Astrocyte of the cerebellum (primary cell): ENCODE data around the gene FILIP1L.

ENCODE experiments used
- DNase-seq: peaks from one replicate; pipeline ENCODE4 v3.0.0-alpha.2; 2011; ENCODE audit warnings: low read depth
- H3K4me3 ChIP-seq: 2 replicates; pipeline ENCODE4 v1.5.1; 2011; ENCODE audit warnings: mild to moderate bottlenecking, low read depth, low read length, moderate library complexity
- in situ Hi-C: cut with HindIII; loops from 2 replicates; pipeline ENCODE4 v1.10.0; 2017; ENCODE audit warnings: low sequenced_read_pairs
- TF ChIP-seq, protein P1 (sequence below): IDR thresholded peaks from 2 replicates; pipeline ENCODE4 v1.5.1; 2012; ENCODE audit warnings: low read length, low read depth, moderate library complexity, mild to moderate bottlenecking; ENCODE audit errors: missing control alignments

The FILIP1L gene

GRCh38 chr3:99949956-99950670 lies 164.2 kb downstream of the FILIP1L start:
- in situ Hi-C loops = no loop called here
- no peak for DNase-seq
- TF ChIP-seq, protein P1, sequence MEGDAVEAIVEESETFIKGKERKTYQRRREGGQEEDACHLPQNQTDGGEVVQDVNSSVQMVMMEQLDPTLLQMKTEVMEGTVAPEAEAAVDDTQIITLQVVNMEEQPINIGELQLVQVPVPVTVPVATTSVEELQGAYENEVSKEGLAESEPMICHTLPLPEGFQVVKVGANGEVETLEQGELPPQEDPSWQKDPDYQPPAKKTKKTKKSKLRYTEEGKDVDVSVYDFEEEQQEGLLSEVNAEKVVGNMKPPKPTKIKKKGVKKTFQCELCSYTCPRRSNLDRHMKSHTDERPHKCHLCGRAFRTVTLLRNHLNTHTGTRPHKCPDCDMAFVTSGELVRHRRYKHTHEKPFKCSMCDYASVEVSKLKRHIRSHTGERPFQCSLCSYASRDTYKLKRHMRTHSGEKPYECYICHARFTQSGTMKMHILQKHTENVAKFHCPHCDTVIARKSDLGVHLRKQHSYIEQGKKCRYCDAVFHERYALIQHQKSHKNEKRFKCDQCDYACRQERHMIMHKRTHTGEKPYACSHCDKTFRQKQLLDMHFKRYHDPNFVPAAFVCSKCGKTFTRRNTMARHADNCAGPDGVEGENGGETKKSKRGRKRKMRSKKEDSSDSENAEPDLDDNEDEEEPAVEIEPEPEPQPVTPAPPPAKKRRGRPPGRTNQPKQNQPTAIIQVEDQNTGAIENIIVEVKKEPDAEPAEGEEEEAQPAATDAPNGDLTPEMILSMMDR = no peak
- H3K4me3 ChIP-seq = no peak overlapping the region

GRCh38 chr3:99948467-99949089 lies 165.7 kb downstream of the FILIP1L start:
- DNase-seq = no peak
- TF ChIP-seq, protein P1 = no peak
- in situ Hi-C loops = no loop called here
- no peak overlapping the region for H3K4me3 ChIP-seq

- DNase-seq = no peak
- H3K4me3 ChIP-seq = no peak overlapping the region
- in situ Hi-C loops = no loop called here
- TF ChIP-seq, protein P1 = no peak
Observed at GRCh38 chr3:99947356-99947755, 166.9 kb downstream of the FILIP1L start.

GRCh38 chr3:99945328-99945995 lies 168.8 kb downstream of the FILIP1L start:
- DNase-seq = peak; percentile 78

GRCh38 chr3:99943931-99944761 lies 170.2 kb downstream of the FILIP1L start:
- in situ Hi-C loops = no loop called here
- TF ChIP-seq, protein P1 = no peak
- no peak for DNase-seq
- H3K4me3 ChIP-seq = no peak overlapping the region

More at GRCh38 chr3:99945328-99945995, 168.8 kb downstream of the FILIP1L start:
- H3K4me3 ChIP-seq = no peak overlapping the region
- in situ Hi-C loops = no loop called here
- TF ChIP-seq, protein P1 = no peak

DNA sequence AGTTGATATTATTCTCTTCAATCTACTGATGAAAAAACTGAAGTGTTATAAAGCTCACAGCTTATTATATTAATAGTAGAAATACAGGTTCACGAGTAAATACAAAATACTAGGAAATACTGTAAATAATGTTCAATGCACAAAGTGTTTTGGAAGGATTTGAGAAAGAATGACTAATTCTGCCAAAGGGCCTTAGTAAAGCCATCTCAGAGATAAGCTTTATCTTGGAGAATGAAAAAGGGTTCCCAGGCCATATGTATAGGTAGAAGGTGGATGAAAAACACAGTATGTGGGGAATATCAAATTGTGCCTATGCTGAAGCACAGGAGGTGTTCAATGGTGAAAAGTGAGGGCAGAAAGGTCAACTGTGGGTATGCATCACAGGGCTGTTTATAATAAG lies 173.1 kb downstream of the FILIP1L start:
- H3K4me3 ChIP-seq = no peak overlapping the region
- in situ Hi-C loops = no loop called here
- DNase-seq = no peak
- TF ChIP-seq, protein P1 = no peak
